GM12878 (cell line): ENCODE results near the gene TBC1D30. TPM values are rescaled to one million over a fixed set of nuclear protein-coding genes. Genes with fewer than 3 reads are reported as not detected.

ENCODE experiments used
- ATAC-seq: fragments of 200-7000 bp; cut with Tn5 transposase; 3 replicates; pipeline ENCODE4 v1.9.1; 2020; ENCODE audit warnings: mild to moderate bottlenecking, moderate library complexity
- BruUV-seq: library from RNA; stranded (reverse); fragments of 400-500 nt; replicated peaks from 2 replicates; lab custom pipeline; 2021; lab: Mats Ljungman, UMichigan
- CTCF ChIA-PET: fragments of 300-600 bp; sonication (Branson Sonifier 250); formaldehyde crosslinking; extraction: SDS; loops from one replicate; lab custom pipeline; 2021; ENCODE audit warnings: inconsistent platforms; lab: Yijun Ruan, JAX
- POLR2A ChIA-PET: fragments of 350-600 bp; formaldehyde crosslinking; extraction: SDS; loops from one replicate; lab custom pipeline; 2021; ENCODE audit warnings: inconsistent platforms; lab: Charles Lee
- RAD21 ChIA-PET: fragments of 300-600 bp; sonication (Branson Sonifier 250); formaldehyde crosslinking; loops from one replicate; lab custom pipeline; 2023; ENCODE audit warnings: antibody characterized with exemption; ENCODE audit not compliant: unreplicated experiment; lab: Charles Lee
- SMC1A ChIA-PET: fragments of 300-600 bp; sonication (Branson Sonifier 250); formaldehyde crosslinking; loops from one replicate; lab custom pipeline; 2023; ENCODE audit not compliant: unreplicated experiment, uncharacterized antibody; lab: Charles Lee
- DNase-seq: peaks from one replicate; pipeline ENCODE4 v3.0.0-alpha.2; 2011; ENCODE audit warnings: low read depth, low spot score
- FAIRE-seq: peaks from 3 replicates; lab custom pipeline; 2011; peaks lifted over from hg19 to GRCh38; lab: Jason Lieb, UNC
- H2AFZ ChIP-seq: 2 replicates; pipeline ENCODE4 v1.6.0; 2011; ENCODE audit warnings: low read depth, low read length, control low read depth; ENCODE audit not compliant: control insufficient read depth
- H3K27ac ChIP-seq: 2 replicates; pipeline ENCODE4 v1.5.1; 2011; ENCODE audit warnings: control low read depth; ENCODE audit not compliant: control insufficient read depth, insufficient read depth
- H3K27me3 ChIP-seq, 2 experiments: replicated peaks in 1 of 2; 2 replicates each; pipeline versions ENCODE4 v1.6.0 to v1.6.1; 2011; ENCODE audit warnings: low read length in 1 of 2; ENCODE audit not compliant: control insufficient read depth in 2 of 2, insufficient read depth in 2 of 2
- H3K36me3 ChIP-seq, 2 experiments: 2 replicates each; pipeline ENCODE4 v1.5.1; 2011; ENCODE audit warnings: low read length in 1 of 2; ENCODE audit not compliant: control insufficient read depth in 2 of 2, insufficient read depth in 2 of 2
- H3K4me1 ChIP-seq: 2 replicates; pipeline ENCODE4 v1.6.1; 2011; ENCODE audit warnings: mild to moderate bottlenecking, low read length, moderate library complexity, mixed read lengths; ENCODE audit not compliant: control insufficient read depth, insufficient read depth
- H3K4me2 ChIP-seq: 2 replicates; pipeline ENCODE4 v1.6.0; 2011; ENCODE audit warnings: control low read depth; ENCODE audit not compliant: control insufficient read depth, insufficient read depth
- H3K4me3 ChIP-seq: fragments of 200-600 bp; sonication (generic); 2 replicates; pipeline ENCODE4 v1.5.1; 2016
- H3K79me2 ChIP-seq: 2 replicates; pipeline ENCODE4 v1.6.0; 2011; ENCODE audit warnings: low read length; ENCODE audit not compliant: control insufficient read depth, insufficient read depth
- H3K9ac ChIP-seq: 2 replicates; pipeline ENCODE4 v1.8.0; 2011; ENCODE audit warnings: low read length, control low read depth, mixed read lengths; ENCODE audit not compliant: control insufficient read depth, insufficient read depth
- H3K9me3 ChIP-seq: replicated peaks from 3 replicates; pipeline ENCODE4 v1.5.1; 2011; ENCODE audit warnings: mild to moderate bottlenecking, low read length; ENCODE audit not compliant: control insufficient read depth, insufficient read depth
- H4K20me1 ChIP-seq: 2 replicates; pipeline ENCODE4 v1.6.0; 2011; ENCODE audit not compliant: control insufficient read depth, insufficient read depth
- BCL11A ChIP-seq: IDR thresholded peaks from 2 replicates; pipeline ENCODE4 v1.6.1; 2011; ENCODE audit warnings: low read depth, low read length
- CREM ChIP-seq: IDR thresholded peaks from 2 replicates; pipeline ENCODE4 v1.6.1; 2014; ENCODE audit warnings: antibody characterized with exemption, low read depth
- EED ChIP-seq: sonication (generic); IDR thresholded peaks from 2 replicates; pipeline ENCODE4 v1.6.1; 2016; ENCODE audit warnings: antibody characterized with exemption, low read depth
- HCFC1 ChIP-seq: fragments of 150-350 bp; IDR thresholded peaks from 2 replicates; pipeline ENCODE4 v1.6.1; 2014; ENCODE audit warnings: low read length
- MEF2A ChIP-seq: IDR thresholded peaks from 2 replicates; pipeline ENCODE4 v1.6.1; 2011; ENCODE audit warnings: low read depth, mild to moderate bottlenecking, low read length, moderate library complexity; ENCODE audit not compliant: insufficient read depth
- MTA2 ChIP-seq: fragments of 450-650 bp; IDR thresholded peaks from 2 replicates; pipeline ENCODE4 v1.6.1; 2016; ENCODE audit warnings: low read depth, mild to moderate bottlenecking, moderate library complexity
- NFIC ChIP-seq: IDR thresholded peaks from 2 replicates; pipeline ENCODE4 v1.6.1; 2012; ENCODE audit warnings: low read depth, mild to moderate bottlenecking, inconsistent platforms, low read length, moderate library complexity
- RUNX3 ChIP-seq: IDR thresholded peaks from 2 replicates; pipeline ENCODE4 v1.6.1; 2012; ENCODE audit warnings: low read length, inconsistent platforms
- ZNF207 ChIP-seq: fragments of 450-650 bp; IDR thresholded peaks from 2 replicates; pipeline ENCODE4 v1.6.1; 2014; ENCODE audit warnings: antibody characterized with exemption, mild to moderate bottlenecking, borderline replicate concordance
- ZNF217 ChIP-seq: fragments of 450-650 bp; IDR thresholded peaks from 2 replicates; pipeline ENCODE4 v1.6.1; 2017; ENCODE audit warnings: antibody characterized with exemption, mild to moderate bottlenecking
- WGBS: methylation state at CpG from one replicate; pipeline ENCODE4 v1.1.6; 2016; ENCODE audit warnings: low lambda C conversion rate; ENCODE audit not compliant: insufficient replicate concordance, insufficient coverage; ENCODE audit errors: missing lambda C conversion rate; 5-methylcytosine and 5-hydroxymethylcytosine counted together
- in situ Hi-C: fragments of 300-500 bp; cut with MboI; formaldehyde crosslinking; loops from 9 replicates; pipeline ENCODE4 v1.14.3; 2018; ENCODE audit warnings: mixed read lengths
- intact Hi-C: fragments of 100-400 bp; cut with micrococcal nuclease; formaldehyde crosslinking; loops from one replicate; pipeline ENCODE4 v1.14.2; 2022; ENCODE audit not compliant: unreplicated experiment
- polyA plus RNA-seq, 11 experiments: library from polyadenylated mRNA; depleted of rRNA in 4 of 11; unstranded in 6 of 11; stranded (reverse) in 5 of 11; fragments of >200 nt; fragmentation: Nextera tagmentation in 4 of 11; fragmentation: Illumina TruSeq in 1 of 11; extraction: Ambion mirVana in 4 of 11; extraction: Trizol in 1 of 11; gene quantifications; 1 replicate in 1 of 11; 2 replicates in 10 of 11; pipeline versions ENCODE4 v1.2.1 to v1.2.3, GENCODE V29; 2011 to 2016; ENCODE audit warnings: inconsistent platforms in 2 of 11, missing spikeins in 2 of 11, low read depth in 1 of 11
- total RNA-seq, 4 experiments: library from RNA; depleted of rRNA in 3 of 4; stranded (reverse); fragments of >200 nt in 3 of 4; fragmentation: Illumina TruSeq in 1 of 4; extraction: Trizol in 1 of 4; gene quantifications; 2 replicates each; pipeline versions ENCODE4 v1.2.1 to v1.2.3, GENCODE V29; 2013 to 2021
- TF ChIP-seq, protein P1 (sequence below): fragments of 450-650 bp; IDR thresholded peaks from 2 replicates; pipeline ENCODE4 v1.6.1; 2016; ENCODE audit warnings: mild to moderate bottlenecking
- TF ChIP-seq, protein P2 (sequence below): fragments of 450-650 bp; formaldehyde crosslinking; IDR thresholded peaks from 2 replicates; pipeline ENCODE4 v1.4.0; 2022; ENCODE audit warnings: mild to moderate bottlenecking, moderate library complexity

Gene TBC1D30
- total and polyA plus RNA-seq, 10 of the 15 experiments (the other 5 are each of a cell fraction or from before 2014, with no cell fraction given): 1.2 to 23.3 (median 11.1) TPM

DNA sequence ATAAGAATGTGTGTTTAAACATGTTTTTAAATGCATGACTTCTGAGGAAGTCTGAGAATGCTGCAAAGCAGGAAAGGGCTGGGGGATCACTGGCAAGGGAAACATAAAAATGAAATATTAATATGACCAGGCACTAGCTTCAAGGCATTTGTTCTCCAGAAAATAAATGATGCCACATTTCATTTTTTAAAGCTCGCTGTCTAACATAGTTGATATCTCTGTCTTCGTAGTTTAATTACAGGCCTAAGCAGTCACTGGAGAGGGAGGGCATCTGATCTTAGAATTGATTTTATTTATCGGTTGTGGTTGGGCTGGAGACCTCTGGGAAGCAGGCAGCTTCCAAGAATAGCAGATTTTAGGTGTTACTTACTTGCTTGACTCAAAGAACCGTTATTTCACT lies 87.5 kb downstream of the TBC1D30 start:
- ChIA-PET SMC1A (interaction anchor here (0.6 to 1.5 kb wide), 4 partner anchors 17 to 185 kb away, joined by 3 to 6 read pairs (median 4); no protein-coding TSS in a partner anchor), CTCF (interaction anchor here (2.4 kb wide), 1 partner anchor 115 kb away, joined by 7 read pairs; no protein-coding TSS in a partner anchor), POLR2A (no interaction called here), RAD21 (no interaction called here)
- ATAC-seq: no peak
- H3K27ac ChIP-seq: no peak overlapping the region
- H2AFZ ChIP-seq: no peak overlapping the region
- H4K20me1 ChIP-seq: no peaks in the 10 kb centered on the region
- no peaks in the 10 kb centered on the region; a peak in 1 of 4 replicates for H3K36me3 ChIP-seq
- in situ Hi-C loops (no loop called here), intact Hi-C loops (no loop called here)
- no peaks in the 10 kb centered on the region for H3K9me3 ChIP-seq
- H3K4me1 ChIP-seq: no peaks in the 10 kb centered on the region
- H3K4me3 ChIP-seq: no peak overlapping the region
- no TSS peak for BruUV-seq
- H3K79me2 ChIP-seq: no peaks in the 10 kb centered on the region
- WGBS: 19% methylated on average over 4 of the region's 4 CpGs
- H3K9ac ChIP-seq: no peak overlapping the region
- H3K27me3 ChIP-seq: no peaks in the 10 kb centered on the region
- DNase-seq: no peak
- FAIRE-seq: no peak
- H3K4me2 ChIP-seq: no peak overlapping the region
- no peak for TF ChIP-seq CREM
- no peak for TF ChIP-seq MEF2A
- no peak for TF ChIP-seq RUNX3
- no peak for TF ChIP-seq BCL11A
- TF ChIP-seq HCFC1: no peak
- TF ChIP-seq, all 136 proteins: peak for 0

DNA sequence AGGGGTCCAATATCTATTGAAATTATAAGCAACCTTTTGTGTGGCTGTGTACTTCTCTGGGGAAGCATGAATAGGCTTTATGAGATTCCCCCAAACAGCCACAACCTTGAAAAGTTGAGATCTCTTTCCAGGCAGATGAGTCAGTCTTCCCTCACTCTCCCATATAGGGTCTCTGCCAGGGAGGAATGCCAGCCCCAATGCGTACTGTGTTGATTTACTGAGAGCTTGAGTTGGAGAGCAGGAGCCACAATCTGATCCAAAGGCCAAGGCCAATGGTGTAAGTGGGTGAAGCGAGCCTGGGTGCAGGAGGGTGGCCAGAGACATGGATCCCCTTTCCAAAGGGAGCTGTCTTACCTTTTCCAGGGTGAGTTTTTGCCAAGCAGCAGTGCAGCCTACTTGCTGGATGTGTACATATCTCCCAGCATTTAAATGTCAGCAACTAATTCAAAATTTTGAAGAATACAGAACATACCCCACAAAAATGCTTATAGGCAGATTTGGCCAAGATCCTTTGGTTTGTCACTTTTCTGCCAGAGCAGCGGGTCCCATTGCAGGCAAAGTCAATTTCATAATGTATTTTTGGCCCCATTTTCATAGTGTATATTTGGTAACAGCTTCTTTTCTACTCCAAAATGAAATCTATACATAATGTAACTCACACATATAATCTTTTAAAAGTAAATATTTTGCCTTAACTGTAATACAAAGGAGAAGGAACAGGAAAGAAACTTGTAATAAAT lies 88.2 kb downstream of the TBC1D30 start:
- no peaks in the 10 kb centered on the region for H4K20me1 ChIP-seq
- no peak overlapping the region for H3K27ac ChIP-seq
- BruUV-seq: no TSS peak
- H3K36me3 ChIP-seq: no peaks in the 10 kb centered on the region; a peak in 1 of 4 replicates
- ChIA-PET CTCF (interaction anchor here (0.8 to 2.4 kb wide), 2 partner anchors 116 to 194 kb away, joined by 3 to 7 read pairs; no protein-coding TSS in a partner anchor), SMC1A (interaction anchor here (0.6 to 1.2 kb wide), 2 partner anchors 21 to 185 kb away, joined by 3 read pairs; no protein-coding TSS in a partner anchor), RAD21 (no interaction called here), POLR2A (no interaction called here)
- H2AFZ ChIP-seq: no peak overlapping the region
- H3K79me2 ChIP-seq: no peaks in the 10 kb centered on the region
- 10% methylated on average over 3 of the region's 3 CpGs for WGBS
- no peaks in the 10 kb centered on the region for H3K9me3 ChIP-seq
- no peak overlapping the region for H3K9ac ChIP-seq
- H3K4me2 ChIP-seq: no peak overlapping the region
- ATAC-seq (no peak), DNase-seq (no peak), FAIRE-seq (no peak)
- no peaks in the 10 kb centered on the region for H3K27me3 ChIP-seq
- intact Hi-C loops (no loop called here), in situ Hi-C loops (no loop called here)
- H3K4me3 ChIP-seq: no peak overlapping the region
- H3K4me1 ChIP-seq: no peaks in the 10 kb centered on the region
- TF ChIP-seq NFIC: no peak
- TF ChIP-seq ZNF217: no peak
- no peak for TF ChIP-seq EED
- TF ChIP-seq MTA2: no peak
- TF ChIP-seq, protein P1, sequence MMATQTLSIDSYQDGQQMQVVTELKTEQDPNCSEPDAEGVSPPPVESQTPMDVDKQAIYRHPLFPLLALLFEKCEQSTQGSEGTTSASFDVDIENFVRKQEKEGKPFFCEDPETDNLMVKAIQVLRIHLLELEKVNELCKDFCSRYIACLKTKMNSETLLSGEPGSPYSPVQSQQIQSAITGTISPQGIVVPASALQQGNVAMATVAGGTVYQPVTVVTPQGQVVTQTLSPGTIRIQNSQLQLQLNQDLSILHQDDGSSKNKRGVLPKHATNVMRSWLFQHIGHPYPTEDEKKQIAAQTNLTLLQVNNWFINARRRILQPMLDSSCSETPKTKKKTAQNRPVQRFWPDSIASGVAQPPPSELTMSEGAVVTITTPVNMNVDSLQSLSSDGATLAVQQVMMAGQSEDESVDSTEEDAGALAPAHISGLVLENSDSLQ: no peak
- TF ChIP-seq ZNF207: no peak
- TF ChIP-seq, protein P2, sequence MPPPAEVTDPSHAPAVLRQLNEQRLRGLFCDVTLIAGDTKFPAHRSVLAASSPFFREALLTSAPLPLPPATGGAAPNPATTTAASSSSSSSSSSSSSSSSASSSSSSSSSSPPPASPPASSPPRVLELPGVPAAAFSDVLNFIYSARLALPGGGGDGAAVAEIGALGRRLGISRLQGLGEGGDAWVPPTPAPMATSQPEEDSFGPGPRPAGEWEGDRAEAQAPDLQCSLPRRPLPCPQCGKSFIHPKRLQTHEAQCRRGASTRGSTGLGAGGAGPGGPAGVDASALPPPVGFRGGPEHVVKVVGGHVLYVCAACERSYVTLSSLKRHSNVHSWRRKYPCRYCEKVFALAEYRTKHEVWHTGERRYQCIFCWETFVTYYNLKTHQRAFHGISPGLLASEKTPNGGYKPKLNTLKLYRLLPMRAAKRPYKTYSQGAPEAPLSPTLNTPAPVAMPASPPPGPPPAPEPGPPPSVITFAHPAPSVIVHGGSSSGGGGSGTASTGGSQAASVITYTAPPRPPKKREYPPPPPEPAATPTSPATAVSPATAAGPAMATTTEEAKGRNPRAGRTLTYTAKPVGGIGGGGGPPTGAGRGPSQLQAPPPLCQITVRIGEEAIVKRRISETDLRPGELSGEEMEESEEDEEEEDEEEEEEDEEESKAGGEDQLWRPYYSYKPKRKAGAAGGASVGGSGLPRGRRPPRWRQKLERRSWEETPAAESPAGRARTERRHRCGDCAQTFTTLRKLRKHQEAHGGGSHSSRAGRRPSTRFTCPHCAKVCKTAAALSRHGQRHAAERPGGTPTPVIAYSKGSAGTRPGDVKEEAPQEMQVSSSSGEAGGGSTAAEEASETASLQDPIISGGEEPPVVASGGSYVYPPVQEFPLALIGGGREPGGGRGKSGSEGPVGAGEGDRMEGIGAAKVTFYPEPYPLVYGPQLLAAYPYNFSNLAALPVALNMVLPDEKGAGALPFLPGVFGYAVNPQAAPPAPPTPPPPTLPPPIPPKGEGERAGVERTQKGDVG (CRISPR knock-in tag): no peak
